Left kidney (tissue), 8 donors: ENCODE measurements around the gene SERINC5. TPM values are rescaled to one million over a fixed set of nuclear protein-coding genes. Genes with fewer than 3 reads are reported as not detected.
"Not testable (repeated sequence)": the region's sequence is repeated elsewhere in the genome, so short reads cannot be mapped to it uniquely, and the experiment has no call there.

ENCODE experiments used
- DNase-seq: peaks from one replicate; pipeline ENCODE4 v3.0.0-alpha.2; 2013
- long read RNA-seq, 8 donors: transcript quantifications; one replicate each; lab custom pipeline, GENCODE V29; 2026
- polyA plus RNA-seq: library from polyadenylated mRNA; unstranded; fragments of 120-200 nt; gene quantifications from one replicate; pipeline ENCODE4 v1.2.1, GENCODE V29; 2013; ENCODE audit not compliant: insufficient read length

The SERINC5 gene
- polyA plus RNA-seq = 58.5 TPM
- long read RNA-seq, donor 1, full-length matches to known transcripts = 11 of 11 reads
- long read RNA-seq, donor 1, partial matches to known transcripts = 0 of 11 reads
- long read RNA-seq, donor 1, other reads (novel, unspliced or antisense) = 0 of 11 reads
- long read RNA-seq, donor 2, full-length matches to known transcripts = 11 of 37 reads
- long read RNA-seq, donor 2, partial matches to known transcripts = 26 of 37 reads
- long read RNA-seq, donor 2, other reads (novel, unspliced or antisense) = 0 of 37 reads
- long read RNA-seq, donor 3, full-length matches to known transcripts = 14 of 14 reads
- long read RNA-seq, donor 3, partial matches to known transcripts = 0 of 14 reads
- long read RNA-seq, donor 3, other reads (novel, unspliced or antisense) = 0 of 14 reads
- long read RNA-seq, donor 4, full-length matches to known transcripts = 1 of 1 reads
- long read RNA-seq, donor 4, partial matches to known transcripts = 0 of 1 reads
- long read RNA-seq, donor 4, other reads (novel, unspliced or antisense) = 0 of 1 reads
- long read RNA-seq, donor 5, full-length matches to known transcripts = 9 of 17 reads
- long read RNA-seq, donor 5, partial matches to known transcripts = 8 of 17 reads
- long read RNA-seq, donor 5, other reads (novel, unspliced or antisense) = 0 of 17 reads
- long read RNA-seq, donor 6, full-length matches to known transcripts = 13 of 13 reads
- long read RNA-seq, donor 6, partial matches to known transcripts = 0 of 13 reads
- long read RNA-seq, donor 6, other reads (novel, unspliced or antisense) = 0 of 13 reads
- long read RNA-seq, donor 7, full-length matches to known transcripts = 14 of 14 reads
- long read RNA-seq, donor 7, partial matches to known transcripts = 0 of 14 reads
- long read RNA-seq, donor 7, other reads (novel, unspliced or antisense) = 0 of 14 reads
- long read RNA-seq, donor 8, full-length matches to known transcripts = 8 of 39 reads
- long read RNA-seq, donor 8, partial matches to known transcripts = 31 of 39 reads
- long read RNA-seq, donor 8, other reads (novel, unspliced or antisense) = 0 of 39 reads

GRCh38 chr5:80255811-80256712, at the start of gene SERINC5:
TSS of gene SERINC5 (minus strand) at chr5:80256048. CDS start at chr5:80255922, 126 bp downstream.
- DNase-seq = peak; percentile 81

- DNase-seq = no peak
Observed at GRCh38 chr5:80302636-80303035, 46.8 kb upstream of the SERINC5 start.

GRCh38 chr5:80301342-80301741, 45.5 kb upstream of the SERINC5 start:
- not testable (repeated sequence) for DNase-seq

DNA sequence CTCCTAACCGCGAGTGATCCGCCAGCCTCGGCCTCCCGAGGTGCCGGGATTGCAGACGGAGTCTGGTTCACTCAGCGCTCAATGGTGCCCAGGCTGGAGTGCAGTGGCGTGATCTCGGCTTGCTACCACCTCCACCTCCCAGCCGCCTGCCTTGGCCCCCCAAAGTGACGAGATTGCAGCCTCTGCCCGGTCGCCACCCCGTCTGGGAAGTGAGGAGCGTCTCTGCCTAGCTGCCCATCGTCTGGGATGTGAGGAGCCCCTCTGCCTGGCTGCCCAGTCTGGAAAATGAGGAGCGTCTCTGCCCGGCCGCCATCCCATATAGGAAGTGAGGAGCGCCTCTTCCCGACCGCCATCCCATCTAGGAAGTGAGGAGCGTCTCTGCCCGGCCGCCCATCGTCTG, 44.9 kb upstream of the SERINC5 start:
- DNase-seq = not testable (repeated sequence)

DNA sequence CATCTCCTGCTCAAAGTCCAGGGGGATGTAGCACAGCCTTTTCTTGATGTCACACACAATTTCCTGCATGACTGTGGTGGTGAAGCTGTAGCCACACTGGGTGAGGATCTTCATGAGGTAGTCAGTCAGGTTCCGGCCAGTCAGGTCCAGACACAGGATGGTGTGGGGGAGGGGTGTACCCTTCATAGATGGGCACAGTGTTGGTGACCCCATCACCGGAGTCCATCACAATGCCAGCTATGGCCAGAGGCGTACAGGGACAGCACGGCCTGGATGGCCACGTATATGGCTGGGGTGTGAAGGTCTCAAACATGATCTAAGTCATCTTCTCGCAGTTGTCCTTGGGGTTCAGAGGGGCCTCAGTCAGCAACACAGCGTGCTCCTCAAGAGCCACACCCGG, 44.3 kb upstream of the SERINC5 start:
- no peak for DNase-seq

GRCh38 chr5:80299601-80300000, 43.8 kb upstream of the SERINC5 start:
- no peak for DNase-seq

DNA sequence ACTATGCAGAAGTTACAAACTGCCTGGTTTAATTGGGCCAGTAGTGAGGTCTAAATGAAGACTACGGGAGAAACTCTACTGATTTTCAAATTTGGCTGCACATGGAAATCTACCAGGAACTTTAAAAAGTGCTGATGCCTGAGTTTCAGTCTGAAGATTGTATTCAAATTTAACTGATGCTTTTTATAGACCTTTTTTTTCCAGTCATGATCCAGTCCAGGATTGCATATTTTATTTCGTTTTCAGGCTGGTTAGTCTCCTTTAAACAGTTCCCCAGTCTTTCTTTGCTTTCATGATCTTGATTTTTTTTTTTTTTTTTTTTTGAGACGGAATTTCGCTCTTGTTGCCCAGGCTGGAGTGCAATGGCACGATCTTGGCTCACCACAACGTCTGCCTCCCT, 40.3 kb upstream of the SERINC5 start:
- no peak for DNase-seq

DNA sequence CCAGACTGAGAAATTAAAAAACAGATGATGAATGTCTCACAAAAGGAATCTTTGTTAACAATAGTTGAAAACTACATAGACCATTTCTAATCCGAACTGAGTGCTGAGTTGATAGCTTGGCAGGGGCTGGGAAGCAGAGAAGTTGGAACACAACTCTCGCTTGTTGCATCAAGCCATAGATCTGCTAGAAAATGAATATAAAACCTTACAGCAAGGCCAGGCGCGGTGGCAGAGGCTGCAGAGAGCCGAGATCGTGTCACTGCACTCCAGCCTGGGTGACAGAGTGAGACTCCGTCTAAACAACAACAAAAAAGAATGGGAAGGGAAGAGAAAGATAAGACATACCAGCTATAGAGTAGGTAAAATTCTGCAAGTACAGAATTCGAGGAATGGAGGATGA, 35.9 kb upstream of the SERINC5 start:
- no peak for DNase-seq

GRCh38 chr5:80289320-80289719, 33.5 kb upstream of the SERINC5 start:
- DNase-seq = no peak

- no peak for DNase-seq
Observed at GRCh38 chr5:80288177-80288576, 32.3 kb upstream of the SERINC5 start.

GRCh38 chr5:80284720-80285119, 28.9 kb upstream of the SERINC5 start:
- no peak for DNase-seq

DNA sequence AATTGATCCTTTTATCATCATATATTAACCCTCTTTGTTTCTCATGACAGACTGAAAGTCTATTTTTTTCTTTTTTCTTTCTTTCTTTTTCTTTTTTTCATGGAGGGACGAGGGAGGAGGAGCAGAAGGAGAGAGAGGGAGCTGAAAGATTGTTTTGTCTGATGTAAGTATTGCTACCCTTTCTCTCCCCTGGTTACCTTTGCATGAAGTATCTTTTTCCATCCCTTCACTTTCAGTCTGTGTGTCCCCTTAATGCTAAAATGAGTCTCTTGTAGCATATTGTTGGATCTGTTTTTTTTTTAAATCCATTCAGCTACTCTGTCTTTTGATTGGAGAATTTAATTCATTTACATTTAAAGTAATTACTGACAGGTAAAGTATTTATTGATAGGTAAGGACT, 27.5 kb upstream of the SERINC5 start:
- no peak for DNase-seq

DNA sequence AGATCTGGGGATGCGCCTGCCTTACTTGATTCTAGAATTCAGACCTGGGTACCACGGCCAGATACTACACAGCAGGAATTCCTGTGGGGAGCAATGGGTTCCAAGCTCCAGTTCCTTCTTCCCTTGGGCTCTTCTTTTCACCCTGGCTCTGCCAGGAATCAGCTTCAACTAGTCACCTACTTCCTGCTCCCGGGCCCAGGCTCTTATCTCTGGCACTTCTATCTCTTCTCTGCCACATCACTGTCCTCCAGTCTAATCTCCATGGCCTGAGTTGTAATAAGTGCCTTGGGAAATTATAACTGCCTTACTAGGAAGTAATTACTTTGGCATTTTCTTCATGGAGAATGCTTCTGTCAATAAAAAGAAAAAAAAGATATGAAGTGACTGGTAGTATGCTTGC, 26.2 kb upstream of the SERINC5 start:
- DNase-seq = no peak

GRCh38 chr5:80277191-80277590, 21.3 kb upstream of the SERINC5 start:
- DNase-seq = no peak

GRCh38 chr5:80276186-80276585, 20.3 kb upstream of the SERINC5 start:
- DNase-seq = no peak

DNA sequence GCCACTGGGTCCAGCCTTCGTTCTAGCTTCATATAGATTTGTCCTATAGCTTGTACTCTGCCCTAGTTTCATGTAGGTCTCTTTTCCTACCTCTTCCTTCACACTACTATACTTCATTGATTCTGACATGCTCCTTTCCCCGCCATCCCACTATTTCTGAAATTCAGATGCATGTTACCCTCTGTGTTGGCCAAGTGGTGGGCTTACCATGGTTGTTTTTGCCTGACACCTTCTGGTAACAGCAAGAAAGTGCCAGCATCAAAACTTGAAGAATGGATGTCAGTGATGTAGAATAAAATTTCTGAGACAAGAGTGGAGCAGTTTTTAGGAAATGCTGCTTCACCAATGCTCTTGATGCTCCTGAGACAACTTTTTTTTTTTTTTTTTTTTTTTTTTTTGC, 19.5 kb upstream of the SERINC5 start:
- no peak for DNase-seq

DNA sequence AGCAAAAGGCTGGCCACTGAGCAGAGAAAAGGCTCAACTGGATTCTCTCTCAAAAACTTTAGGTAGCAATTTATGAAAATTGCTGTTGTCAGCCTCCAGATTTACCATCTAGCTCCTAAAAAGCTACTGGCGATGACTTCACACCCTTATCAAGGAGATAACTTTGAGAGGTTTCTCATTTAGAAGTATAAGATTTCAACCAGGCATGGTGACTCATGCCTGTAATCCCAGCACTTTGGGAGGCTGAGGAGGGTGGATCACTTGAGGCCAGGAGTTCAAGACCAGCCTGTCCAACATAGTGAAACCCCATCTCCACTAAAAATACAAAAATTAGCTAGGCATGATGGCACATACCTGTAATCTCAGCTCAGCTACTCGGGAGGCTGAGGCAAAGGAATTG, 14.7 kb upstream of the SERINC5 start:
- not testable (repeated sequence) for DNase-seq

GRCh38 chr5:80269991-80270438, 14.2 kb upstream of the SERINC5 start:
- DNase-seq = no peak

DNA sequence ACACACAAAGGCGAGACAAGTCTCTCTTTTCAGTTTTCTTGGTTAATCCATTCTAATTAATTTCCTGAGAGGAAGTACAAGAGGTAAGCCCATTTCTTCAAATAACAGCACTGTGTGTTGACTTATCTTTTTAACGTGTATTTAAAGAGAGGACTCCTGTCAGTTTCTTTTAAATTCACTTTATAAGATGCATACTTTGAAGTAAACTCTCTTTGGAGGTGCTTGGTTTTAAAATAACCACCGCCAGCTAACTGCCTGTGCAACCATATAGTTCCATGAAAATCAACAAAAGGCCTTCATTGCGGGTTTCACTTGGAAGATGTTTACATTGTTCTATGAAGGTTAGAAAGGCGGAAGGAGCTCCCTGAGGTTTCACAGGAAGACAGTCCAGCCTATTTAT, 13.1 kb upstream of the SERINC5 start:
- DNase-seq = no peak

DNA sequence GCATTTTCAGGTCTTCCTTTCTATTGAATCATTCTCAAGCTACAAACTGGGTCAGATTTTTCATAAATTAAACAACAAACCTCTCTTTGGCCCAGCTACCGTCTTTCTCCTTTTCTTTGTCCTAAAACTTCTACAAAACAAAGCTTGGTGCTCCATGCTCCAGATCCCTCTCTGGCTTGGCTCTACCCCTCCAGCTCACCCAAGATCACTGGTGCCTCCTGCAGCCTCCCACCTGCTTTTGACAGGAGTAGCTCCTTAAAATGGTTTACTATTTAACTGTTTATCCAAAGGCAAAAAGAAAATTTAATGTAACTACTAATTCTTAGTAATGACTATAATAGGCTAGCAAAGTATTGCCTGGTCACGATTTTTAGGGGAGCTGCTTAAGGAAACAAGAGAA, 10.7 kb upstream of the SERINC5 start:
- no peak for DNase-seq

DNA sequence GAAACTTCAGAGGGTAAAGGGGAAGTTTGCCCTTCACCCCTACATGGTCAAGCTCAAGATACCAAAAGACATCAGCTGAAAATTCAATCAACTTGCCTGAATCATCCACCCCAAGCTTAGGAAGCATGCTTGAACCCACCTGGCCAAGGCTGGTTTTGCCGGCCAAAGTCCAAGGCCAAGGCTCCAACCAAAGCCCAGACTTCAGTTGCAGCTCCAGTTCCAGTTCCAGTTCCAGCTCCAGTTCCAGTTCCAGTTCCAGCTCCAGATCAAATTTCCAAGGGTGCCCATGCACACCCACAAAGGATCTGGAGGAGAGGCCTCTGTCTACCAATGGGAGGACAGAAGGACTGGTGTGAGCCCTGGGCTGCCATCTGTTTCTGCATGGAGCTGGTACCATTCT, 4.6 kb upstream of the SERINC5 start:
- DNase-seq = no peak
